Aorta (tissue), 5 donors: ENCODE measurements around the gene FNIP1. TPM values are rescaled to one million over a fixed set of nuclear protein-coding genes. Genes with fewer than 3 reads are reported as not detected.

Experiments
- ATAC-seq: fragments of 200-7000 bp; cut with Tn5 transposase; one replicate; pipeline ENCODE4 v1.9.1; 2022; ENCODE audit warnings: moderate library complexity; ENCODE audit not compliant: low FRiP score
- DNase-seq, 2 donors: peaks; one replicate each; pipeline ENCODE4 v3.0.0-alpha.2; 2020
- H3K27ac ChIP-seq, 2 donors: one replicate each; pipeline ENCODE4 v1.5.1; 2013; ENCODE audit warnings: low read length in 2 of 2, mild to moderate bottlenecking in 2 of 2, moderate library complexity in 2 of 2, control low read depth in 1 of 2, inconsistent platforms in 1 of 2, low read depth in 1 of 2
- H3K27me3 ChIP-seq, 2 donors: one replicate each; pipeline ENCODE4 v1.6.1; 2013; ENCODE audit warnings: control low read depth in 1 of 2, low read length in 1 of 2, mild to moderate bottlenecking in 1 of 2, moderate library complexity in 1 of 2; ENCODE audit not compliant: insufficient read depth in 2 of 2, control insufficient read depth in 1 of 2
- H3K36me3 ChIP-seq, 2 donors: one replicate each; pipeline ENCODE4 v1.6.1; 2013; ENCODE audit warnings: control low read depth in 1 of 2, low read length in 1 of 2, mild to moderate bottlenecking in 1 of 2; ENCODE audit not compliant: insufficient read depth in 2 of 2, control insufficient read depth in 1 of 2
- H3K4me1 ChIP-seq, 2 donors: one replicate each; pipeline ENCODE4 v1.6.1; 2013; ENCODE audit warnings: low read length in 2 of 2, control low read depth in 1 of 2, mild to moderate bottlenecking in 1 of 2, moderate library complexity in 1 of 2; ENCODE audit not compliant: insufficient read depth in 2 of 2, control insufficient read depth in 1 of 2
- H3K4me3 ChIP-seq, 2 donors: one replicate each; pipeline ENCODE4 v1.5.1; 2013; ENCODE audit warnings: low read length in 2 of 2, control low read depth in 1 of 2, mild to moderate bottlenecking in 1 of 2
- H3K9me3 ChIP-seq: one replicate; pipeline ENCODE4 v1.6.1; 2013; ENCODE audit warnings: mild to moderate bottlenecking, low read length; ENCODE audit not compliant: control insufficient read depth
- WGBS, 2 donors: extraction: QIAGEN DNeasy Blood & Tissue Kit; methylation state at CpG; one replicate each; pipeline ENCODE4 v1.1.7; 2013; 5-methylcytosine and 5-hydroxymethylcytosine counted together
- intact Hi-C, 2 donors: fragments of 100-400 bp; cut with DNase I; formaldehyde crosslinking; loops; one replicate each; pipeline versions ENCODE4 v1.14.2 to v1.15.0; 2022
- polyA plus RNA-seq, 2 donors: library from polyadenylated mRNA; stranded (reverse); fragments of 200-250 nt; gene quantifications; one replicate each; pipeline ENCODE4 v1.2.3, GENCODE V29; 2013
- total RNA-seq, 2 donors: library from RNA; stranded (reverse); fragmentation: NEBNext Ultra II Directional; extraction: Animal tissue kit (Norgen Biotek cat#: 25700); gene quantifications; one replicate each; pipeline ENCODE4 v1.2.1, GENCODE V29; 2021
- donor health status: healthy with polysubstance abuse.
- donor health status: Bipolar disorder and iron deficiency.
- donor health status: DM: no; HTN: no; CAD: no.
- donor health status: DM: no; HTN: no; CAD: no.
- donor health status: DM: yes; HTN: yes; CAD: no.

Gene FNIP1
- total and polyA plus RNA-seq, 4 donors: 4.0 to 50.0 (median 24.6) TPM

DNA sequence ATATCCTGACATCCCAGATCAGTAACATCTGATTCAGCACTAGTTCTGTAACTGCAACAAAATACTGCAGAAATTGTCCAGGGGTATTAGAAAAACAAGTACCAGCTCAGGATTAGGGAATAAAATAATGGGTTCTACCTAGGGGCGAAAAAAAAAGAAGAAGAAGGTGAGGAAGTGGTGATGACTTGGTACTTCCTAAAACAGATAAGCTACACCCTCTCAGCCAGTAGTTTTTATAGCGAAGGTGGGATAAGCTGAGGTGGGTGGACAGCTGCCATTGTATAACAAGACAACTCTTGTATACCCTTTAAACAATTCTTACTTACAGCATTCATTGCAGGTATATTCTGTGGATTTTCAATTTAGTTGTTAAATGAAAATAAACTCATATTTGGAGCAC, 180.9 kb downstream of the FNIP1 start:
- H3K27me3 ChIP-seq: no peaks in the 10 kb centered on the region
- WGBS, 2 donors: 96 to 98% methylated on average over 2 of the region's 2 CpGs
- H3K36me3 ChIP-seq: no peaks in the 10 kb centered on the region
- intact Hi-C loops: no loop called here
- ATAC-seq (no peak), DNase-seq (no peak)
- H3K27ac ChIP-seq: no peak overlapping the region
- no peaks in the 10 kb centered on the region for H3K9me3 ChIP-seq
- no peaks in the 10 kb centered on the region for H3K4me1 ChIP-seq
- no peak overlapping the region for H3K4me3 ChIP-seq

DNA sequence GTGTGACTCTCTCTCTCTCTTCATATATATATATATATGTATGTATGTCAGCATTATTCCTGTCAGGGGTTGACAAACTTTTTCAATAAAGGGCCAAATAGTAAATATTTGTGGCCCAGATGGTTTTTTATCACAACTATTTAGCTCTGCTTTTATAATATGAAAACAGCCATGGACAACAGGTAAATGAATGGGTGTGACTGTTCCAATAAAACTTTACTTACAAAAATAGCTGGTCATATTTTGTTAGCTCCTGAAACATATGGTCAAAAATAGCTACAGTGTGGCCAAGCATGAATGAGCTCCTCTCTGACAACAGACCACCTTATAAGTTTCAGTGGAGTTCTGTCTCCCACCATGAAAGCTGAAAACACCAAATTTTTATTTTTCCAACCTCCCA, 183.4 kb downstream of the FNIP1 start:
- H3K4me1 ChIP-seq: peaks cover 8 to 9% of the 10 kb centered on the region in 2 donors
- no peaks in the 10 kb centered on the region for H3K9me3 ChIP-seq
- DNase-seq: no peak
- no peak overlapping the region for H3K27ac ChIP-seq
- ATAC-seq: no peak
- no peaks in the 10 kb centered on the region for H3K27me3 ChIP-seq
- H3K36me3 ChIP-seq: no peaks in the 10 kb centered on the region
- intact Hi-C loops: no loop called here
- H3K4me3 ChIP-seq: no peak overlapping the region

DNA sequence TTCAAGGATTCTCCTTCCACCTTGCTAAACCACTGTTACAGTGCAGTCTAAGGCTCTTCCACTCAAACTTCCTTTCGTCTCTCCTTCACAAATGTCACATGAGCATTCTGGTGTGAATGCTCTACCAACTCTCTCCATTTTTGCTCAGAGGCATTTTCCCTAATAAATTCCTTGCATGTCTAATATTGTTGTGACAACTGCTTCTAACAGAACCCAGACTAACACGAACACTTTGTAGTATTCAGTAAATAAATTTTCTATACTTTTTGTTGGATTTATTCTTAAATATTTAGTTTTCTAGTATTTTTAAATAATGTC, 185.8 kb downstream of the FNIP1 start:
- ATAC-seq (no peak), DNase-seq (no peak)
- Histone ChIP-seq H3K9me3 (no peaks in the 10 kb centered on the region), H3K27me3 (no peaks in the 10 kb centered on the region), H3K4me3 (no peak overlapping the region), H3K4me1 (peaks cover 12 to 21% of the 10 kb centered on the region in 2 donors), H3K36me3 (no peaks in the 10 kb centered on the region), H3K27ac (peak overlapping the region in 1 of 2 donors; percentile 45)
- WGBS, 2 donors: 83 to 84% methylated on average over 2 of the region's 2 CpGs
- intact Hi-C loops: no loop called here

DNA sequence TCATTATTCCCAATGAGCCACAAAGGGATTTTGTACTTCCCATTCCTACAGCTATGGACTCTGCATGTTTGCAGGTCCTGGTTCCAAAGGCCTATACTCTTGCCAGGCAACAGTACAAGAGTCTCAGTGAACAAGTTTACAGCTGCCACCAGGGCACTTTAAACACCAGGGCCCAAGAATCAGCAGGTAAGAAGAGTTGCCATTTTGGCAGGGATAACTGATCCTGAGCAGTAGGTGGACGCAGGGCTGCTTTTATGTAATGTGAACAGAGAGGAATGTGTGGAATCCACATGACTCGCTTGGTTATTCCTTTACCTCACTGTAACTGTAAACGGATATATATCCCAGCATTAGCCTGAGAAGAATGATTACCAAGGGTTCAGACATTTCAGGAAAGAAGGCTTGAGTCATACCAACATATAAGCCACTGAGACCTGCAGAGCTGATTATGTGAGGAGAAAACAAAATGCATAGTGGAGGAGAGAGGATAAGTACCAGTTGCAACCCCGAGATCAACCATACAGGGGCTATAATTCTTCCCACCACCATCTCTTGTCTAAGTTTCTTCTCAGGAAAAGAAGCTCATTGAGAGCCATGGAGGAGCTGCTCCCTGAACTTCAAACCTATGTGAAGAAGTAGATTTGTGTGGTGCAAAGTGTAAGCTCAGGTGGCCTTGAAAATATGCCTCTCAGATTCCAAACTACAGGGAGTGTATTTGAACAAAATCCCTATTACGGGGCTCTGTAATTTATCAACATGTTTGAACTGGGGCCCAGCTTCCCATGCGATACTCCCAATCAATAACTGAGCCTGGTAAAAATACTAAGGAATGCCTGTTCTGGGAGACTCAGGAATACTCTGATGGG, 186.4 kb downstream of the FNIP1 start:
- peaks cover 12 to 21% of the 10 kb centered on the region in 2 donors for H3K4me1 ChIP-seq
- H3K36me3 ChIP-seq: no peaks in the 10 kb centered on the region
- 43 to 51% methylated on average over 6 of the region's 6 CpGs for WGBS, 2 donors
- H3K9me3 ChIP-seq: no peaks in the 10 kb centered on the region
- DNase-seq: no peak
- H3K27ac ChIP-seq: peak overlapping the region; percentile 45 to 95
- H3K27me3 ChIP-seq: no peaks in the 10 kb centered on the region
- intact Hi-C loops: no loop called here
- no peak overlapping the region for H3K4me3 ChIP-seq
- no peak for ATAC-seq

DNA sequence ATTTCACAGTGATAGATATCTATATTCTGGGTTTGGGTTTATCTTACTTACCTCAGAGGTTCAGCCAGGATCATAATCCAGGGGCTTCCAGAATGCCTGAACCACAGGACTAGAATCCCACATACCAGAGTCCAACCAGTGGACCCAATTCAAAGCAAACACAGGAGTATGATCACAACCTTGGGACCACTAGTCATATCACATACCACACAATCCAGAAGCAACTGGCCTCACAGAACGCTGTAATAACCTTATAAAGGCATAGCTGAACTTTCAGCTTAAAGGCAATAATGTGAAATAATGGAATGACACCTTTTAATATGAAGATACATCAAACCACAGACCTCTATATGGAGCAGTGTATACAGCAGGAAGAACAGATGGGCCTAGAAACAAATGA, 187.0 kb downstream of the FNIP1 start:
- ATAC-seq: no peak
- intact Hi-C loops: no loop called here
- DNase-seq: no peak
- Histone ChIP-seq H3K27ac (peak overlapping the region in 1 of 2 donors; percentile 95), H3K4me1 (peaks cover 12 to 21% of the 10 kb centered on the region in 2 donors), H3K4me3 (no peak overlapping the region), H3K36me3 (no peaks in the 10 kb centered on the region), H3K9me3 (no peaks in the 10 kb centered on the region), H3K27me3 (no peaks in the 10 kb centered on the region)
- 8 to 9% methylated on average over 1 of the region's 1 CpG for WGBS, 2 donors

DNA sequence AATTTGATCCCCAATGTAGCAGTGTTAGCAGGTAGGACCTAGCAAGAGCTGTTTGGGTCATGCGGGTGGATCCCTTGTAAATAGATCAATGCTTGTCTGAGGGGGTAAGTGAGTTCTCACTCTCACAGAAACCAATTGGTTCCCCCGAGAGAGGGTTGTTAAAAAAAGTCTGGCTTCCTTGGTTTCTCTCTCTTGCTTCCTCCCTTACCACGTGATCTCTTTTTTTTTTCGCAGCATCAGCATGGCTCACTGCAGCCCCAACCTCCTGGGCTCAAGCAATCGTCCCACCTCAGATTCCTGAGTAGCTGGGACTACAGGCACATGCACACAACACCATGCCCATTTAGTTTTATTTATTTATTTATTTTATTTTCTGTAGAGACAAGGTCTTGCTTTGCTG, 188.2 kb downstream of the FNIP1 start:
- Histone ChIP-seq H3K27me3 (no peaks in the 10 kb centered on the region), H3K4me3 (no peak overlapping the region), H3K4me1 (peaks cover 12 to 21% of the 10 kb centered on the region in 2 donors), H3K27ac (peak overlapping the region in 1 of 2 donors; percentile 80), H3K36me3 (no peaks in the 10 kb centered on the region), H3K9me3 (no peaks in the 10 kb centered on the region)
- no peak for ATAC-seq
- intact Hi-C loops: no loop called here
- no peak for DNase-seq
- WGBS, 2 donors: 57 to 66% methylated on average over 5 of the region's 5 CpGs

DNA sequence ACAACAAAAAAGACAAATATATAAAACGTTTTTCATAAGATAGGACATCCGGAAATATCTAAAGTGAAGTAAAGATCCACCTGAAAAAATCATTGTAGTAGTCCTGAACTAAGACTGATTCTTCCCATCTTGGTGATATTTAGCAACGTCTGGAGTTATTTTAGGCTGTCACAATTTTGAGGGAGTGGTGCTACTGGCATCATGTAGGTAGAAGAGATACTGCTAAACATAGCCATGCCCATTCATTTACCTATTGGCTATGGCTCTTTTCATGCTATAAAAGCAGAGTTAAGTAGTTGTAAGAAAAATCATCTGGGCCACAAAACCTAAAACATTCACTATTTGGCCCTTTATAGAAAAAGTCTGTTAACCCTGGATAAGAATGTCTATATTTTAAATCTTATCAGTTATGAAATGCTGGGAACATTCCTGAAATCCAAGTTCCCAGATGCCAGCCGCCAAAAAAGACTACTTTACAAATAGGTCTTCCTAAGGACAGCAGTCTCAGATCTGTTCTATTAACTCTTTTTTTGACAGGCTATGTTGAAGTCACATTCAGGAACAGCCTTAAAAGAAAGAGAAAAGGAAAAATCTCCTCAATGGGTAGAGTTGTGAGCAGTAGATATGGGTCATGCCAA, 188.8 kb downstream of the FNIP1 start:
- Histone ChIP-seq H3K4me1 (peaks cover 12 to 21% of the 10 kb centered on the region in 2 donors), H3K9me3 (no peaks in the 10 kb centered on the region), H3K36me3 (no peaks in the 10 kb centered on the region), H3K27me3 (no peaks in the 10 kb centered on the region), H3K27ac (peak overlapping the region in 1 of 2 donors; percentile 57), H3K4me3 (no peak overlapping the region)
- intact Hi-C loops: no loop called here
- DNase-seq (no peak), ATAC-seq (no peak)
- 12 to 14% methylated on average over 4 of the region's 4 CpGs for WGBS, 2 donors

DNA sequence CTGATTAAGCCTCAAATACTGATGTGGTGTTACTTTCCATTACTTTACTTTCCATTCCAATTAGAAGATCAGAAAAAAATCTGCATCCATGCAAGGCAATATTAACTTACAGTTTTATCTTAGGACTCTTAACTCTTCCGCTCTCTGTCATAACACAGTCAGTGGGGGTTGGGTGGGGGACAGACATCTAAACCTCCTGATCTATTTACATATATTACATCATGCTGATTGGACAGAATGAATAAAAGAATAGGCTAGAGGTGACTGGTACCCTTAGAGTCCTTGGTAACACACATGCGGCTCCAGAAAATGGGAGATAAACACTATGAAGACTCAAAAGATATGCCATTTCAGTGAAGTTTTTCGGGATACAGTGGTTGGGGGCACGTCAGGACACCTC, 189.4 kb downstream of the FNIP1 start:
- Histone ChIP-seq H3K9me3 (no peaks in the 10 kb centered on the region), H3K27me3 (no peaks in the 10 kb centered on the region), H3K36me3 (no peaks in the 10 kb centered on the region), H3K4me3 (no peak overlapping the region), H3K4me1 (peaks cover 12 to 21% of the 10 kb centered on the region in 2 donors), H3K27ac (no peak overlapping the region)
- intact Hi-C loops: no loop called here
- ATAC-seq: no peak
- WGBS, 2 donors: 12% methylated on average over 4 of the region's 4 CpGs
- no peak for DNase-seq

DNA sequence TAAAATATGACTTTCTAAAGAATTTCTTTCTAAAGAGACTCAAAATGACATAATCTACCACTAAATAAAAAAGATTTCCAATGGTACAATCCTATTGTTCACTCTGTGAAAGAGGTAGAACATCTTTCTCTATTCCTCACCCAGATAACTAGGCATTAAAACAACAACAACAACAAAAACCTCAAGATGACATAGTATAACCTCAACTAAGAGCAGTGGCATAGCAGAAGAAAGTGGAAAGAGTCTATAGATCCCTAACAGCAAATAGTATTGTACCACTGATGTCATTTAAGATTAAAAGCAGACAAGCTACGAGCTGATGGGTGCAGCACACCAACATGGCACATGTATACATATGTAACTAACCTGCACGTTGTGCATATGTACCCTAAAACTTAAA, 191.7 kb downstream of the FNIP1 start:
- Histone ChIP-seq H3K27me3 (no peaks in the 10 kb centered on the region), H3K9me3 (no peaks in the 10 kb centered on the region), H3K4me1 (peaks cover 10 to 18% of the 10 kb centered on the region in 2 donors), H3K4me3 (no peak overlapping the region), H3K36me3 (no peaks in the 10 kb centered on the region), H3K27ac (no peak overlapping the region)
- DNase-seq: no peak
- intact Hi-C loops: no loop called here
- WGBS, 2 donors: 81 to 83% methylated on average over 2 of the region's 2 CpGs
- ATAC-seq: no peak
